ENCODE results near the gene CELA2B. TPM values are rescaled to one million over a fixed set of nuclear protein-coding genes. Genes with fewer than 3 reads are reported as not detected.
"Not testable (repeated sequence)": the region's sequence is repeated elsewhere in the genome, so short reads cannot be mapped to it uniquely, and the experiment has no call there.

CELA2B gene
- not detected in 2 replicates for total RNA-seq

- intact Hi-C loops (cut with micrococcal nuclease): no loop called here
- no peaks in the 10 kb centered on the region for H3K36me3 Mint-ChIP-seq (ENCODE audit: low read depth)
- H3K27ac Mint-ChIP-seq: no peak within 1 kb of the TSS
- H3K27me3 Mint-ChIP-seq (ENCODE audit: insufficient read depth): peaks cover 3% of the 10 kb centered on the region
- no peak within 1 kb of the TSS for H3K4me3 Mint-ChIP-seq
- H3K4me1 Mint-ChIP-seq (ENCODE audit: low read depth): no peaks in the 10 kb centered on the region
- no peaks in the 10 kb centered on the region for H3K9me3 Mint-ChIP-seq
- DNase-seq (ENCODE audit: low spot score): no peak
These were observed at the start of gene CELA2B for GRCh38 chr1:15475752-15476314. TSS of gene CELA2B (plus strand) at chr1:15476104. CDS start at chr1:15476126, 22 bp downstream.

- peaks cover 20% of the 10 kb centered on the region for H3K36me3 Mint-ChIP-seq (ENCODE audit: low read depth)
These were observed 49.2 kb upstream of the CELA2B start for GRCh38 chr1:15426492-15427279.

DNA sequence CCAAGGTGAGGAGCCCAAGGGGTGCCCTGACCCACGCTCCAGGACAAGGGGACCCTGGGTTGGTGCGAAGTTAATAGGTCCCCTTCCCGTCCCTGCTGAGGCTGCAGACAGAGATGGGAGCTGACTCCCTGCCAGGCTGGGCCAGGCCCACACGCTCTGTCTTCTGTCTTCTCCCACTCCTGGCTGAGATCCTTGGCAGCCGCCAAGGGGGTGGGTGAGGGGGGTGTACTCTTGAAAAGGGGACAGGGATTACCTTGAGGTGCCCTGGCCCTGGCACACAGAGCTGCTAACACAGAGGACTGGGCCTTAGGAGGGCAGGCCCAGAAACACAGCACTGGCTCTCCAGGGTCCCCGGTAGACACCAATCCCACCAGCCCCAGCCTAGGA, 48.6 kb upstream of the CELA2B start:
- Mint-ChIP-seq H3K36me3 (ENCODE audit: low read depth) (peaks cover 18% of the 10 kb centered on the region), H3K27ac (no peak overlapping the region), H3K4me1 (ENCODE audit: low read depth) (peaks cover 15% of the 10 kb centered on the region), H3K9me3 (no peaks in the 10 kb centered on the region), H3K27me3 (ENCODE audit: insufficient read depth) (no peaks in the 10 kb centered on the region), H3K4me3 (no peak overlapping the region)
- intact Hi-C loops (cut with micrococcal nuclease): no loop called here
- no peak for DNase-seq (ENCODE audit: low spot score)

More at GRCh38 chr1:15426492-15427279, 49.2 kb upstream of the CELA2B start:
- Mint-ChIP-seq H3K27ac (peak overlapping the region; percentile 52), H3K9me3 (no peaks in the 10 kb centered on the region), H3K27me3 (ENCODE audit: insufficient read depth) (no peaks in the 10 kb centered on the region), H3K4me3 (no peak overlapping the region), H3K4me1 (ENCODE audit: low read depth) (peaks cover 15% of the 10 kb centered on the region)
- DNase-seq (ENCODE audit: low spot score): no peak
- intact Hi-C loops (cut with micrococcal nuclease): no loop called here

DNA sequence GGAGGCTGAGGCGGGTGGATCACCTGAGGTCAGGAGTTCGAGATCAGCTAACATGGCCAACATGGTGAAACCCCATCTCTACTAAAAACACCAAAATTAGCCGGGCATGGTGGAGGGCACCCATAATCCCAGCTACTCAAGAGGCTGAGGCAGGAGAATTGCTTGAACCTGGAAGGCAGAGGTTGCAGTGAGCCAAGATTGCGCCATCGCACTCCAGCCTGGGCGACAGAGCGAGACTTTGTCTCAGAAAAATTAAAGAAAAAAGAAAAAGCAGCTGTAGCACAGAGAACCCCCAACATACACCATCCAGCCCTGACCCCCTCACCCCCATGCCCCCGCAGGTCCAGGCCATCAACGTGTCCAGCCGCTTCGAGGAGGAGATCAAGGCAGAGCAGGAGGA, 47.7 kb upstream of the CELA2B start:
- Mint-ChIP-seq H3K27ac (peak overlapping the region; percentile 52), H3K36me3 (ENCODE audit: low read depth) (peaks cover 18% of the 10 kb centered on the region), H3K4me1 (ENCODE audit: low read depth) (peaks cover 15% of the 10 kb centered on the region)
- H3K9me3 Mint-ChIP-seq; intact Hi-C loops (cut with micrococcal nuclease); H3K27me3 Mint-ChIP-seq (ENCODE audit: insufficient read depth); DNase-seq (ENCODE audit: low spot score); H3K4me3 Mint-ChIP-seq: not testable (repeated sequence)

GRCh38 chr1:15428815-15429435, 47.0 kb upstream of the CELA2B start:
- Mint-ChIP-seq H3K9me3 (no peaks in the 10 kb centered on the region), H3K4me1 (ENCODE audit: low read depth) (peaks cover 15% of the 10 kb centered on the region), H3K4me3 (no peak overlapping the region), H3K36me3 (ENCODE audit: low read depth) (peaks cover 18% of the 10 kb centered on the region), H3K27ac (no peak overlapping the region), H3K27me3 (ENCODE audit: insufficient read depth) (no peaks in the 10 kb centered on the region)
- no peak for DNase-seq (ENCODE audit: low spot score)
- intact Hi-C loops (cut with micrococcal nuclease): no loop called here

- Mint-ChIP-seq H3K27me3 (ENCODE audit: insufficient read depth) (no peaks in the 10 kb centered on the region), H3K9me3 (no peaks in the 10 kb centered on the region), H3K36me3 (ENCODE audit: low read depth) (peaks cover 18% of the 10 kb centered on the region), H3K27ac (peak overlapping the region; percentile 18), H3K4me3 (no peak overlapping the region), H3K4me1 (ENCODE audit: low read depth) (peaks cover 10% of the 10 kb centered on the region)
- intact Hi-C loops (cut with micrococcal nuclease): loop anchor here (2.0 to 5.0 kb wide), 3 partner anchors 21 to 302 kb away; partner anchors contain the start of gene EFHD2
- DNase-seq (ENCODE audit: low spot score): no peak
These were observed 46.2 kb upstream of the CELA2B start for GRCh38 chr1:15429701-15430149.

GRCh38 chr1:15430787-15431570, 44.9 kb upstream of the CELA2B start:
- peaks cover 13% of the 10 kb centered on the region for H3K4me1 Mint-ChIP-seq (ENCODE audit: low read depth)
- intact Hi-C loops (cut with micrococcal nuclease): loop anchor here (1.0 to 5.0 kb wide), 4 partner anchors 22 to 304 kb away; partner anchors contain the start of gene EFHD2
- peaks cover 17% of the 10 kb centered on the region for H3K36me3 Mint-ChIP-seq (ENCODE audit: low read depth)
- H3K27ac Mint-ChIP-seq: no peak overlapping the region
- H3K4me3 Mint-ChIP-seq: no peak overlapping the region
- no peaks in the 10 kb centered on the region for H3K27me3 Mint-ChIP-seq (ENCODE audit: insufficient read depth)
- peak; percentile 47 for DNase-seq (ENCODE audit: low spot score)
- H3K9me3 Mint-ChIP-seq: no peaks in the 10 kb centered on the region

- Mint-ChIP-seq H3K4me3 (no peak overlapping the region), H3K4me1 (ENCODE audit: low read depth) (peaks cover 7% of the 10 kb centered on the region), H3K9me3 (no peaks in the 10 kb centered on the region), H3K27ac (no peak overlapping the region), H3K27me3 (ENCODE audit: insufficient read depth) (no peaks in the 10 kb centered on the region), H3K36me3 (ENCODE audit: low read depth) (peaks cover 12% of the 10 kb centered on the region)
- DNase-seq (ENCODE audit: low spot score): no peak
- intact Hi-C loops (cut with micrococcal nuclease): loop anchor here (1.0 to 5.0 kb wide), 4 partner anchors 23 to 304 kb away; partner anchors contain the start of gene EFHD2
These were observed 44.3 kb upstream of the CELA2B start for GRCh38 chr1:15431571-15431948.

DNA sequence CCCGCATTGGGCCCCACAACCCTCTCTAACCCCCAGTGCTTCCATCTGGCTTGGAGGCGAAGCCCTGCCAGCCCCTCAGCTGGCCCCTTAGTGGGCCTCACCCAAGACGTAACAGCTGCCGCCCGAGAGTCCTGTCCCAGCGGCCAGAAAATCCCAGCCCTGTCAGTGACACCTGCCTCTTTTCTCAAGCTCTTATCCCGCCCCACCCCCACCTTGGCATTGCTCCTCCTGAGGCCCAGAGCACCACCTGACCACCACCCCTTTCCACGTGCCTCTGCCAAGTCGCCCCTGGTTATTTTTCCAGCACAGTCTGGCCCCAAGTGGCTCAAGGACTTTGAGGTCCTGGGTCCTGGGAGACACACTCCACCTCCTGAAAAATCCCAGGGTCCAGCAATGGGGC, 43.6 kb upstream of the CELA2B start:
- H3K27me3 Mint-ChIP-seq (ENCODE audit: insufficient read depth): no peaks in the 10 kb centered on the region
- intact Hi-C loops (cut with micrococcal nuclease): loop anchor here (5.0 kb wide), 2 partner anchors 45 to 305 kb away; no protein-coding TSS in a partner anchor
- peaks cover 4% of the 10 kb centered on the region for H3K4me1 Mint-ChIP-seq (ENCODE audit: low read depth)

GRCh38 chr1:15433471-15433870, 42.4 kb upstream of the CELA2B start:
- Mint-ChIP-seq H3K27ac (no peak overlapping the region), H3K4me1 (ENCODE audit: low read depth) (peaks cover 4% of the 10 kb centered on the region), H3K36me3 (ENCODE audit: low read depth) (peaks cover 2% of the 10 kb centered on the region), H3K27me3 (ENCODE audit: insufficient read depth) (no peaks in the 10 kb centered on the region), H3K4me3 (no peak overlapping the region), H3K9me3 (no peaks in the 10 kb centered on the region)
- intact Hi-C loops (cut with micrococcal nuclease): loop anchor here (5.0 kb wide), 2 partner anchors 46 to 306 kb away; no protein-coding TSS in a partner anchor
- no peak for DNase-seq (ENCODE audit: low spot score)

More for the DNA sequence above, 43.6 kb upstream of the CELA2B start:
- Mint-ChIP-seq H3K4me3 (no peak overlapping the region), H3K9me3 (no peaks in the 10 kb centered on the region), H3K36me3 (ENCODE audit: low read depth) (peaks cover 9% of the 10 kb centered on the region), H3K27ac (no peak overlapping the region)
- no peak for DNase-seq (ENCODE audit: low spot score)

GRCh38 chr1:15434739-15435138, 41.2 kb upstream of the CELA2B start:
- not testable (repeated sequence) for H3K4me3 Mint-ChIP-seq, H3K27ac Mint-ChIP-seq

More at GRCh38 chr1:15434739-15435138, 41.2 kb upstream of the CELA2B start:
- H3K27me3 Mint-ChIP-seq (ENCODE audit: insufficient read depth); H3K9me3 Mint-ChIP-seq; DNase-seq (ENCODE audit: low spot score); H3K36me3 Mint-ChIP-seq (ENCODE audit: low read depth); H3K4me1 Mint-ChIP-seq (ENCODE audit: low read depth): not testable (repeated sequence)
- intact Hi-C loops (cut with micrococcal nuclease): loop anchor here (5.0 kb wide), 2 partner anchors 47 to 307 kb away; no protein-coding TSS in a partner anchor
